Measurements from ENCODE around the gene AADACL4.

The AADACL4 gene

DNA sequence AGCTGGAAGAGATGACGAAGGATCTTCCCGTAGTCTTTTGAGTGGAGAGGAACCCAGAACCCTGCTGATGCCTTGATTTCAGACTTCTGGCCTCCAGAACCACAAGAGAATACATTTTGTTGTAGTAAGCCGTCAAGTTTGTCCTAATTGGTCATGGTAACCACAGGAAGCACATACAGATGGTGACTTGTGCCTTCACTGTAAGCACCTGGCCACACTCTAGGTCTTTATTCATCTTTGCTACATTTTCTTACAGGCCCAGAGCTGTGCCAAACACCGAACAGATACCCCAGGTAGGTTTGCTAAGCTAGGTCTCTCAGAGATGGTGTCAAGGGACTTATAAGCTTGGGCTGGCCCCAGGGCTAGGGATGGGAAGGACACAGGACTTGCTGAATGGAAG is 30.7 kb upstream of the AADACL4 start:
- Histone ChIP-seq H3K9ac (ENCODE audit: low read length) (no peak overlapping the region), H2AFZ (ENCODE audit: low read depth, low read length) (no peak overlapping the region), H2BK15ac (ENCODE audit: low read depth, poor library complexity, severe bottlenecking) (no peak overlapping the region), H2BK12ac (ENCODE audit: low read length in 2 of 2) (no peak overlapping the region), H3K18ac (ENCODE audit: low read depth in 1 of 2, low read length in 2 of 2) (no peak overlapping the region), H3K14ac (ENCODE audit: low read length in 2 of 2) (no peak overlapping the region), H4K91ac (ENCODE audit: low read length) (no peak overlapping the region), H3K9me3 (ENCODE audit: control insufficient read depth, low read length) (no peaks in the 10 kb centered on the region), H2BK120ac (ENCODE audit: low read depth, low read length) (no peak overlapping the region), H3K4me2 (ENCODE audit: low read length, poor library complexity, severe bottlenecking) (no peak overlapping the region), H3K36me3 (ENCODE audit: control insufficient read depth in 1 of 2, insufficient read depth in 2 of 2, low read depth in 1 of 2, low read length in 2 of 2) (peaks cover 0 to 9% of the 10 kb centered on the region in 2 experiments), H2BK5ac (ENCODE audit: low read depth, low read length, poor library complexity, severe bottlenecking) (no peak overlapping the region), H4K8ac (ENCODE audit: low read length) (no peak overlapping the region), H3K79me1 (replicated peaks; ENCODE audit: low read length, poor library complexity, severe bottlenecking) (no peaks in the 10 kb centered on the region), H3K27ac (ENCODE audit: low read length, poor library complexity, severe bottlenecking) (no peak overlapping the region), H3K27me3 (ENCODE audit: control insufficient read depth in 1 of 2, insufficient read depth in 1 of 2, low read length in 2 of 2) (peaks cover 0 to 32% of the 10 kb centered on the region in 2 experiments), H3K4me3 (ENCODE audit: insufficient read depth in 1 of 2, low read depth in 1 of 2, low read length in 2 of 2) (no peak overlapping the region), H3K23ac (ENCODE audit: low read length in 2 of 2) (no peak overlapping the region), H3K4me1 (ENCODE audit: control insufficient read depth, insufficient read depth, low read depth, low read length) (peaks cover 22% of the 10 kb centered on the region), H2AK5ac (ENCODE audit: low read length, severe bottlenecking) (no peak overlapping the region), H3K4ac (ENCODE audit: low read depth in 1 of 2, low read length in 2 of 2) (no peak overlapping the region)
- 87% methylated on average over 4 of the region's 4 CpGs for WGBS
- DNase-seq: no peak

- Histone ChIP-seq H2BK15ac (ENCODE audit: low read depth, poor library complexity, severe bottlenecking) (no peak overlapping the region), H3K79me1 (replicated peaks; ENCODE audit: low read length, poor library complexity, severe bottlenecking) (no peaks in the 10 kb centered on the region), H2AFZ (ENCODE audit: low read depth, low read length) (no peak overlapping the region), H3K4me3 (ENCODE audit: insufficient read depth in 1 of 2, low read depth in 1 of 2, low read length in 2 of 2) (peak overlapping the region in 1 of 2 experiments; percentile 83), H3K4me2 (ENCODE audit: low read length, poor library complexity, severe bottlenecking) (no peak overlapping the region), H3K9me3 (ENCODE audit: control insufficient read depth, low read length) (no peaks in the 10 kb centered on the region), H3K27me3 (ENCODE audit: control insufficient read depth in 1 of 2, insufficient read depth in 1 of 2, low read length in 2 of 2) (peaks cover 0 to 32% of the 10 kb centered on the region in 2 experiments), H3K27ac (ENCODE audit: low read length, poor library complexity, severe bottlenecking) (no peak overlapping the region), H3K14ac (ENCODE audit: low read length in 2 of 2) (no peak overlapping the region), H2BK12ac (ENCODE audit: low read length in 2 of 2) (no peak overlapping the region), H3K4ac (ENCODE audit: low read depth in 1 of 2, low read length in 2 of 2) (no peak overlapping the region), H3K9ac (ENCODE audit: low read length) (peak overlapping the region; percentile 91), H4K91ac (ENCODE audit: low read length) (no peak overlapping the region), H3K18ac (ENCODE audit: low read depth in 1 of 2, low read length in 2 of 2) (no peak overlapping the region), H3K23ac (ENCODE audit: low read length in 2 of 2) (no peak overlapping the region), H2AK5ac (ENCODE audit: low read length, severe bottlenecking) (no peak overlapping the region), H2BK5ac (ENCODE audit: low read depth, low read length, poor library complexity, severe bottlenecking) (no peak overlapping the region), H4K8ac (ENCODE audit: low read length) (no peak overlapping the region), H3K36me3 (ENCODE audit: control insufficient read depth in 1 of 2, insufficient read depth in 2 of 2, low read depth in 1 of 2, low read length in 2 of 2) (peaks cover 0 to 9% of the 10 kb centered on the region in 2 experiments), H3K4me1 (ENCODE audit: control insufficient read depth, insufficient read depth, low read depth, low read length) (peaks cover 33% of the 10 kb centered on the region), H2BK120ac (ENCODE audit: low read depth, low read length) (no peak overlapping the region)
- WGBS: 92% methylated on average over 7 of the region's 7 CpGs
- DNase-seq: no peak
Observed at GRCh38 chr1:12614402-12615158, 29.3 kb upstream of the AADACL4 start.

GRCh38 chr1:12615159-12615864 is 28.6 kb upstream of the AADACL4 start:
- H2AFZ ChIP-seq (ENCODE audit: low read depth, low read length): no peak overlapping the region
- peak overlapping the region; percentile 91 for H3K9ac ChIP-seq (ENCODE audit: low read length)
- no peaks in the 10 kb centered on the region for H3K9me3 ChIP-seq (ENCODE audit: control insufficient read depth, low read length)
- no peak overlapping the region for H3K27ac ChIP-seq (ENCODE audit: low read length, poor library complexity, severe bottlenecking)
- H3K18ac ChIP-seq (ENCODE audit: low read depth in 1 of 2, low read length in 2 of 2): no peak overlapping the region
- H3K4me1 ChIP-seq (ENCODE audit: control insufficient read depth, insufficient read depth, low read depth, low read length): peaks cover 35% of the 10 kb centered on the region
- no peak overlapping the region for H2BK15ac ChIP-seq (ENCODE audit: low read depth, poor library complexity, severe bottlenecking)
- H3K23ac ChIP-seq (ENCODE audit: low read length in 2 of 2): no peak overlapping the region
- H3K14ac ChIP-seq (ENCODE audit: low read length in 2 of 2): no peak overlapping the region
- no peak overlapping the region for H4K91ac ChIP-seq (ENCODE audit: low read length)
- H3K4me3 ChIP-seq (ENCODE audit: insufficient read depth in 1 of 2, low read depth in 1 of 2, low read length in 2 of 2): peak overlapping the region in 1 of 2 experiments; percentile 83
- peak overlapping the region; percentile 93 for H3K4me2 ChIP-seq (ENCODE audit: low read length, poor library complexity, severe bottlenecking)
- WGBS: 33% methylated on average over 10 of the region's 12 CpGs
- H2BK5ac ChIP-seq (ENCODE audit: low read depth, low read length, poor library complexity, severe bottlenecking): no peak overlapping the region
- no peak overlapping the region for H4K8ac ChIP-seq (ENCODE audit: low read length)
- H2AK5ac ChIP-seq (ENCODE audit: low read length, severe bottlenecking): no peak overlapping the region
- H3K36me3 ChIP-seq (ENCODE audit: control insufficient read depth in 1 of 2, insufficient read depth in 2 of 2, low read depth in 1 of 2, low read length in 2 of 2): peaks cover 0 to 9% of the 10 kb centered on the region in 2 experiments
- H3K79me1 ChIP-seq (replicated peaks; ENCODE audit: low read length, poor library complexity, severe bottlenecking): no peaks in the 10 kb centered on the region
- no peak overlapping the region for H2BK12ac ChIP-seq (ENCODE audit: low read length in 2 of 2)
- no peak overlapping the region for H2BK120ac ChIP-seq (ENCODE audit: low read depth, low read length)
- peaks cover 0 to 32% of the 10 kb centered on the region in 2 experiments for H3K27me3 ChIP-seq (ENCODE audit: control insufficient read depth in 1 of 2, insufficient read depth in 1 of 2, low read length in 2 of 2)
- H3K4ac ChIP-seq (ENCODE audit: low read depth in 1 of 2, low read length in 2 of 2): no peak overlapping the region
- DNase-seq: no peak

All from mesenchymal stem cell (in vitro differentiated cells and primary cell).